ENCODE measurements around the gene ERVFRD-1.

DNA sequence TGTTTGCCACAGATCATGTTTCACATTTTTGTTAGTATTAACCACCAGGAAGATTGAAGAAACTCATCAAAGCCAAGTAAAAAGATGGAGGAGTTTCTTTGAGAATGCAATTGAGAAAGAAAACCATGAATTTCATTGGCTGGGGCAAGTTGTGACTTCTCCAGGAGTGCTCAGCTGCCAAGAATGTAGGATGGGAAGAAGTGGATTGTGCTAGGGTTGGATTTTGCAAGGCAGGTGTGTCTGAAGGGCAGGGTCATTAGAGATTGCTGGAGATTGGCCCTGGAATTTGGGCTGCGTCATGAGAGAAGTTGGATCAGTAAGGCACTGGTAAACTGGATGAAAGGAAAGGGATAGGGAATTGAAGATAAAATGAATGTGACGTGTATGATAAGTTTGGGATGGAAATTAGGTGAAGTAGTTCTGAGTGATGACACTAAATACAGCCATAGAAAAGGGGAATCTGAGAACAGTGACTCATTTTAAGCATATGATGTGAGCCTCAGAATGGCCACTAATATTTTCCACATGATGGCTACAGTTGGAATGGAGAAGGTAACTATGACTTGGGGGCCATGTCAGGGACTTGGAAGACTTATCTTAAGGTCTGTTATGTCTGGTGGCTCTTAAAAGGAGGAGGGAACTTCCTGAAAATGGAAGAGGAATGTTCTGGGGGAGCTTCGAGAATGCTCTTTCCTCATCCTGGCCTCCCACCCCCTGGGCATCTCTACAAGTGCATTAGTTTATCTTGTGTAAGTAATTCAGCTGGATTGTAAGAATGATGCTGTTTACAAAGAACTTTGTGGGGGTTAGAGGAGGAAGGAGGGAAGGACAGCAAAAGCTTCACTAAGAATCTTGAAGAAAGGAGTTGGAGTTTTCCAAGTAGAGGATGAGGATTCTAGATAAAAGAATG is 27.8 kb upstream of the ERVFRD-1 start:
- no peak for TF ChIP-seq CTCF (conservative IDR thresholded peaks at IDR 0.05; ENCODE audit: low read length)
- no peak for TF ChIP-seq EZH2phosphoT487 (IDR thresholded peaks at IDR 0.05; ENCODE audit: borderline replicate concordance)

Measured in Loucy (cell line).